Loucy (cell line): ENCODE measurements around the gene HDAC6.

Source experiments
- EZH2phosphoT487 ChIP-seq: fragments of 200-600 bp; IDR thresholded peaks from 2 replicates; pipeline ENCODE4 v1.6.1; 2018; ENCODE audit warnings: antibody characterized with exemption, mild to moderate bottlenecking, moderate library complexity, borderline replicate concordance
- TF ChIP-seq, protein P1 (sequence below): fragments of 200-600 bp; sonication (generic); conservative IDR thresholded peaks from 2 replicates; pipeline ENCODE4 v1.5.1; 2014; ENCODE audit warnings: mild to moderate bottlenecking, antibody characterized with exemption, low read length

DNA sequence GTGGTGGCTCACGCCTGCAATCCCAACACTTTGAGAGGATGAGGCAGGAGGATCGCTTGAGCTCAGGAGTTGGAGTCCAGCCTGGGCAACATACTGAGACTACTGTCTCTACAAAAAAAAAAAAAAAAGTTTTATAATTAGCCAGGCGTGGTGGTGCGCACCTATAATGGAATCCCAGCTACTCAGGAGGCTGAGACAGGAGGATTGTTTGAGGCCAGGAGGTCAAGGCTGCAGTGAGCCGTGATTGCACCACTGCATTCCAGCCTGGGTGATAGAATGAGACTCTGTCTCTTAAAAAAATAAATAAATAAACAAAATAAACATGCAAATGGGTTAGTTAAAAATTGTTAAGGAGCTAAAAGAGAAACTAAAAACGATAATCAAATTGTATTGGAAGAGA, 32.6 kb upstream of the HDAC6 start:
- TF ChIP-seq, protein P1, sequence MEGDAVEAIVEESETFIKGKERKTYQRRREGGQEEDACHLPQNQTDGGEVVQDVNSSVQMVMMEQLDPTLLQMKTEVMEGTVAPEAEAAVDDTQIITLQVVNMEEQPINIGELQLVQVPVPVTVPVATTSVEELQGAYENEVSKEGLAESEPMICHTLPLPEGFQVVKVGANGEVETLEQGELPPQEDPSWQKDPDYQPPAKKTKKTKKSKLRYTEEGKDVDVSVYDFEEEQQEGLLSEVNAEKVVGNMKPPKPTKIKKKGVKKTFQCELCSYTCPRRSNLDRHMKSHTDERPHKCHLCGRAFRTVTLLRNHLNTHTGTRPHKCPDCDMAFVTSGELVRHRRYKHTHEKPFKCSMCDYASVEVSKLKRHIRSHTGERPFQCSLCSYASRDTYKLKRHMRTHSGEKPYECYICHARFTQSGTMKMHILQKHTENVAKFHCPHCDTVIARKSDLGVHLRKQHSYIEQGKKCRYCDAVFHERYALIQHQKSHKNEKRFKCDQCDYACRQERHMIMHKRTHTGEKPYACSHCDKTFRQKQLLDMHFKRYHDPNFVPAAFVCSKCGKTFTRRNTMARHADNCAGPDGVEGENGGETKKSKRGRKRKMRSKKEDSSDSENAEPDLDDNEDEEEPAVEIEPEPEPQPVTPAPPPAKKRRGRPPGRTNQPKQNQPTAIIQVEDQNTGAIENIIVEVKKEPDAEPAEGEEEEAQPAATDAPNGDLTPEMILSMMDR = no peak
- no peak for TF ChIP-seq EZH2phosphoT487
